Measurements from ENCODE around the gene PRLR.

DNA sequence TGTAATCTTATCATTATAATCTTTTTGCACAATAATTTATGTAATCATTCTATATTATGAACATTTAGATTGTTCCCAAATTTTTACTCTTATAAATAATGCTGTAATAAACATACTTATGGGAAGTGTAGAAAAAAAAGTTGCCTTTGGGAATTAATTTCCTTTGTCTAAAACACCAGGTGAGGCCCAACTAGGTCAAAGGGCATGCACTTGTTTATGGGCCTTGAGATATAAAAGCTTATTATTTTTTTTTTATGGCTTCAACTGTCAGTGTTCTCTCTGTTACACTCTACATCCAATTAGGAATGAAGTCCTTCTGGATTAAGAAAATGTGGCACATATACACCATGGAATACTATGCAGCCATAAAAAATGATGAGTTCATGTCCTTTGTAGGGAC, 6.5 kb upstream of the PRLR start:
- TF ChIP-seq MAX (IDR thresholded peaks at IDR 0.05) (no peak), FOXM1 (IDR thresholded peaks at IDR 0.05; ENCODE audit: borderline replicate concordance, low read depth) (no peak), RAD21 (IDR thresholded peaks at IDR 0.05; ENCODE audit: low read depth) (no peak), REST (IDR thresholded peaks at IDR 0.05; ENCODE audit: low read depth) (no peak), ZBTB7A (IDR thresholded peaks at IDR 0.05; ENCODE audit: low read depth) (no peak), CEBPB (IDR thresholded peaks at IDR 0.05) (no peak), EGR1 (IDR thresholded peaks at IDR 0.05) (no peak), CREB1 (IDR thresholded peaks at IDR 0.05; ENCODE audit: low read depth) (no peak), EP300 (IDR thresholded peaks at IDR 0.05; ENCODE audit: borderline replicate concordance) (no peak)
- TF ChIP-seq, protein P1, sequence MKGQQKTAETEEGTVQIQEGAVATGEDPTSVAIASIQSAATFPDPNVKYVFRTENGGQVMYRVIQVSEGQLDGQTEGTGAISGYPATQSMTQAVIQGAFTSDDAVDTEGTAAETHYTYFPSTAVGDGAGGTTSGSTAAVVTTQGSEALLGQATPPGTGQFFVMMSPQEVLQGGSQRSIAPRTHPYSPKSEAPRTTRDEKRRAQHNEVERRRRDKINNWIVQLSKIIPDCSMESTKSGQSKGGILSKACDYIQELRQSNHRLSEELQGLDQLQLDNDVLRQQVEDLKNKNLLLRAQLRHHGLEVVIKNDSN (IDR thresholded peaks at IDR 0.05) = no peak

All from Ishikawa (cell line).